Fibroblast of the aortic adventitia (primary cell): ENCODE measurements around the gene FAM168A. TPM values are rescaled to one million over a fixed set of nuclear protein-coding genes. Genes with fewer than 3 reads are reported as not detected.
"Not testable (repeated sequence)": the region's sequence is repeated elsewhere in the genome, so short reads cannot be mapped to it uniquely, and the experiment has no call there.

Experiments
- DNase-seq: peaks from one replicate; pipeline ENCODE4 v3.0.0-alpha.2; 2010; ENCODE audit warnings: low read depth
- H3K4me3 ChIP-seq: 2 replicates; pipeline ENCODE4 v1.5.1; 2011; ENCODE audit warnings: low read depth, mild to moderate bottlenecking, control low read depth, low read length, moderate library complexity
- total RNA-seq: library from RNA; depleted of rRNA; stranded (reverse); fragments of >200 nt; gene quantifications from 2 replicates; pipeline ENCODE4 v1.2.3, GENCODE V29; 2012; ENCODE audit warnings: low replicate concordance
- TF ChIP-seq, protein P1 (sequence below): IDR thresholded peaks from 2 replicates; pipeline ENCODE4 v1.5.1; 2011; ENCODE audit warnings: mild to moderate bottlenecking, low read length, control low read depth, inconsistent platforms; ENCODE audit not compliant: insufficient read depth

FAM168A gene
- total RNA-seq, 1 donor = 40.0 TPM

DNA sequence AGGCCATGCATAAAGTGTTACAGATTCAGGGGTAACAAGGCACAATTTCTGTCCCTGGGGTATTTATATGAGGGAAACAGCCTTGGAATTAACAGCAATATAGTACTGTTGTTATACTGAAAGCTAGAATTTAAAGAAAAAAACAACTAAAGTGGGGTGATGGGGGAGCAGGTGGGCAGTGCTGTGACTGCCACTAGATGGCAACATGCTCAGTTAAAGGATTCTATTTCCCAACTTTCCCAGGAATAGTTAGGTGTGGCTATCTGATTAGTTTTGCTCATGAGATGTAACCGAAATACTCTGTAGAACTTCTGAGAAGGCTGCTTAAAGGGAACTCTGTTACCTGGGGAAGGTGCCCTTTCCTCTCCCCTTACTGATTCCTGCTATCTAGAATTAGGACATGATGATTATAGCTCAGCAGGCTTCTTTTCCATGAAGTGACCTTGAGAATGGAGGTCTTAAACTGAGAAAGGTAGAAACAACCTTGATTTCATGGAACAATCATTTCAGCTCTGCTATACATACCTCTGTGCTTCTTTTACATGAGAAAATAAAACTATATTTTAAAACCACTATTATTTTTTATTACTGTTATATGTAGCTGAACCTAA is 119.1 kb downstream of the FAM168A start:
- no peak overlapping the region for H3K4me3 ChIP-seq
- TF ChIP-seq, protein P1, sequence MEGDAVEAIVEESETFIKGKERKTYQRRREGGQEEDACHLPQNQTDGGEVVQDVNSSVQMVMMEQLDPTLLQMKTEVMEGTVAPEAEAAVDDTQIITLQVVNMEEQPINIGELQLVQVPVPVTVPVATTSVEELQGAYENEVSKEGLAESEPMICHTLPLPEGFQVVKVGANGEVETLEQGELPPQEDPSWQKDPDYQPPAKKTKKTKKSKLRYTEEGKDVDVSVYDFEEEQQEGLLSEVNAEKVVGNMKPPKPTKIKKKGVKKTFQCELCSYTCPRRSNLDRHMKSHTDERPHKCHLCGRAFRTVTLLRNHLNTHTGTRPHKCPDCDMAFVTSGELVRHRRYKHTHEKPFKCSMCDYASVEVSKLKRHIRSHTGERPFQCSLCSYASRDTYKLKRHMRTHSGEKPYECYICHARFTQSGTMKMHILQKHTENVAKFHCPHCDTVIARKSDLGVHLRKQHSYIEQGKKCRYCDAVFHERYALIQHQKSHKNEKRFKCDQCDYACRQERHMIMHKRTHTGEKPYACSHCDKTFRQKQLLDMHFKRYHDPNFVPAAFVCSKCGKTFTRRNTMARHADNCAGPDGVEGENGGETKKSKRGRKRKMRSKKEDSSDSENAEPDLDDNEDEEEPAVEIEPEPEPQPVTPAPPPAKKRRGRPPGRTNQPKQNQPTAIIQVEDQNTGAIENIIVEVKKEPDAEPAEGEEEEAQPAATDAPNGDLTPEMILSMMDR = peak; percentile 90
- DNase-seq = peak; percentile 62

DNA sequence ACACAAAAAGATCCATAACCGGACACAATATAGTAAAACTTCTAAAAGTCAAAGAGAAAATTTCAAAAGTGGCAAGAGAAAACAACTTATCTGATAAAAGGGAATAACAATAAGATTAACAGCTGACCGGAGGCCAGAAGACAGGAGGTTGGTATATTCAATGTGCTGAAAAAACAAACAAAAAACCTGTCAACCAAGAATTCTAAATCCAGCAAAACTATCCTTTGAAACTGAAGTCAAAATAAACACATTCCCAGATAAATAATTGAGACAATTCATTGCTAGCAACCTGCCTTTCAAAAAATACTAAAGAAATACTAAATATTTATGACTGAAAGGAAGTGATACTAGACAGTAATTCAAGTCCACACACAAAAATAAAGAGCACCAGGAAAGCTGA is 120.4 kb downstream of the FAM168A start:
- no peak overlapping the region for H3K4me3 ChIP-seq
- no peak for DNase-seq
- TF ChIP-seq, protein P1 = no peak

DNA sequence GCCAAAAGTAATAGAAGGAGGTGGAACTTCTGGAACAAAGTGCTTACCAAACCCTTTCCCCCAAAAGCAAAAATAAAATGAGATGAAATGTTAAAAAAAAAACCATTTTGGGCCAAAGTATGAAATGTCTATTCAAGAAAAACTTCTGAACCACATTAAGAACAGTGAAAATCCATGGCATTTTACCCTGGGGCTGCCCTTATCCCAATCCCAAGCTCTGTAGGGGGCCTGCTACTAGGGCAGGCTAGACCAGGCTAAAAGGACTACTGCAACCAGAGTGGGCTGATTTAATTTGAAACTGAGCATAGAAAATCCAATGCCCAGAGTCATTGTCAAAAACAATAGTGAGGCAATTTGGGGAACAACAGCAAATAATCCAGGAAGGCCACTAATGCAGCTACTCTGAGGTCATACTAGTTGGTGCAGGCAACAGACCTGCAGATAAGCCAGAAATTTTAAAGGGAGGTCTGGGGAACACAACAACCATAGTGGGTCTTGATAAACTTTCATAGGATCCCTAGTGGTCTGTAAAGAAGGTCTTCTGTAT is 122.3 kb downstream of the FAM168A start:
- no peak for DNase-seq
- H3K4me3 ChIP-seq = no peak overlapping the region
- TF ChIP-seq, protein P1 = no peak

DNA sequence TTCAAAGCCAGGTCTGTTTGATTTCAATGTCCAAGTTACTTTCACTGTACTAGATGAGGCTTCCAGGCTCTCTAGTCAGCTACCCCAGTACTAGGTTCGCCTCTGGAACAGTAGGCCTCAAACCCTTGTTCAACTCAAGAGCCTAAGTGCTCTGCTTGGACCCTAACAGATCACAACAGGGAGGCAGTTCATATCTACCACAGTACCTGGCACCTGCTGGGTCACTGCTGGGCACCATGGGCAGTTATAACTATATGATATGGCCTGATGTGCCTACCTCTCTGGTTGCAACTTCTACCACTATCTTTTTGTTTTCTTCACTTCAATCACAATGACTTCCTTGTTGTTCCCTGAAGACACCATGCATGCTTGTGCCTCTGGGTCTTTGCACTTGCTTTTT is 124.7 kb downstream of the FAM168A start:
- no peak overlapping the region for H3K4me3 ChIP-seq
- DNase-seq = no peak
- TF ChIP-seq, protein P1 = no peak

DNA sequence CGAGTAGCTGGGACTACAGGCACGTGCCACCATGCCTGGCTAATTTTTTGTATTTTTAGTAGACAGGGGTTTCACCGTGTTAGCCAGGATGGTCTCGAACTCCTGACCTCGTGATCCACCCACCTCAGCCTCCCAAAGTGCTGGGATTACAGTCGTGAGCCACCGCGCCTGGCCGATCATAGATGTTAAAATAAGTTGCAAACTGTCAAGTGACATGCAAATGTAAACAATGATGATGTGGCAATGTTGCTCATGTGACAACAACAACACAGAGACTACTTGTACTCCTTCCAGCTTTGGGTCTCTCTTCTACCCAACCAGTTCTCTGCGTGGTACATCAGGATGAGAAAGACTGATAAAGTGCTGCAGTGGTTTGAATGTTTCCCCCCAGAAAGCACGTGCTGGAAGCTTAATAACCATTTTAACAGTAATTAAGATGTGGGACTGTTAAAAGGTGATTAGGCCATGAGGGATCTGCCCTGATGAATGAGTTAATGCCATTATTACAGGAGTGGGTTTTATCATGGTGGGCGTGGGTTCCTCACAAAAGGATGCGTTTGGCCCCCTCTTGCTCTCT is 127.8 kb downstream of the FAM168A start:
- not testable (repeated sequence) for DNase-seq, H3K4me3 ChIP-seq

DNA sequence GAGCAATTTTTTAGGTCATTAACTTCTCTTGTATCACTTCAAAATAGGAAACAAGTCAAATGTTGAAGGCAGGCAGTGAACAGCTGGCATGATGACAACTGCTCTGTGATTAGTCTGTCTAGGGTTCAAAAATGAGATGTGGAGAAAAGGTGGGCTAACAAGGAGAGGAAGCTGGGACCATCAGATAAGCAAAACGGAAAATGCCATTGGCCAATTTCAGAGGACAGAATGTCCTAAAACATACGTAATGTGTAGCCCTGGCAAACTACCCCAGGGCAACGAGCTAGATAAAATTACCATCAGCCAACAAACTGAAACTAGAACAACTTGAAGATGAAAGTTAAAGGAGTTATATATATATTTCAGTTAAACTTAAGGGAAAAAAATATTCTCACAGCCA is 128.5 kb downstream of the FAM168A start:
- no peak overlapping the region for H3K4me3 ChIP-seq
- no peak for DNase-seq
- TF ChIP-seq, protein P1 = no peak

DNA sequence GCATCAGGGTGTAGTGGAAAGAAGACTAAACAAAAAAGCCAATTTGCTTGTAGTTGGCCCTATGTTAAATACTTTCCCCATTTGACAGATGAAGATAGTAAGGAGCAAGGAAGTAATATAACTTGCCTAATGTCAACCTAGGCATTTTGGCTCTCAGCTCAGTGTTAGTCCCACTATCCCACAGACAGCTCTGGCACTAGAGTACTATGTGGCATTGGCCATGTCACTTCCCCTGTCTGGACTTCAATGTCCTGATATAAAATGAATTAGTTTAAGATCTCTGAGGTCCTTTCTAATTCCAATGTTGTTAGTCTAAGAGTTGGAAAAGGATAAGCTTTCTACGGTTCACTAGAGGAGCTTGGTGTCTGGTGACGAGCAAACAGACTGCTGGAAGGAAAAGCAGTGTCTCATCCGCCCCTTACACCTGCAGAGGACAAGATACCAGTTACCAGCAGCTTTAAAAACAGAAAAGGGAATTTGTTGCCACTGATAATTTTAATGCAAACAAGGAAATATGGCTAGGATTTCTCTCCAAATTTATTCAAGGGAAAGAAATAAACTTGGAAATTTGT is 129.2 kb downstream of the FAM168A start:
- DNase-seq = no peak
- TF ChIP-seq, protein P1 = no peak
- H3K4me3 ChIP-seq = no peak overlapping the region
